GF-D8 (cell line): ENCODE results near the gene UBE2S.
A peak's percentile ranks its signal among the peaks of the same experiment; 100 is the strongest.

Experiments used
- DNase-seq: peaks from one replicate; lab custom pipeline; 2025; lab: John Stamatoyannopoulos, UW

The UBE2S gene

GRCh38 chr19:55383279-55384130 is 24.1 kb downstream of the UBE2S start:
- peak; percentile 23 for DNase-seq

- no peak for DNase-seq
Observed at GRCh38 chr19:55382522-55383054, 25.0 kb downstream of the UBE2S start.

DNA sequence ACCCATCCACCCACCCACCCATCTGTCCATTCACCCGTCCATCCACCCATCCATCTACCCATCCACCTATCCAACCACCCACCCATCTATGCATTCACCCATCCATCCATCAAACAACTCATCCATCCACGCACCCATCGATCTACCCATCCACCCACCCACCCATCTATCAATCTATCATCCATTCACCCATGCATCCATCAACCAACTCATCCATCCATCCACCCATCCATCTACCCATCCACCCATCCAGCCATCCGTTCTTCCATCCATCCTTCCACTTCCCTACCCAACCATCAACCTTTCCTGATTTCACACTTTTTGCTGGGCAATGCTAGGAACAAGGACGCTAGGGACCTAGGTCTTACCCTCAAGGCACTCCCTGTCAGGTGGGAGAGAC is 25.6 kb downstream of the UBE2S start:
- no peak for DNase-seq

- DNase-seq: no peak
Observed at GRCh38 chr19:55379174-55379573, 28.4 kb downstream of the UBE2S start.

DNA sequence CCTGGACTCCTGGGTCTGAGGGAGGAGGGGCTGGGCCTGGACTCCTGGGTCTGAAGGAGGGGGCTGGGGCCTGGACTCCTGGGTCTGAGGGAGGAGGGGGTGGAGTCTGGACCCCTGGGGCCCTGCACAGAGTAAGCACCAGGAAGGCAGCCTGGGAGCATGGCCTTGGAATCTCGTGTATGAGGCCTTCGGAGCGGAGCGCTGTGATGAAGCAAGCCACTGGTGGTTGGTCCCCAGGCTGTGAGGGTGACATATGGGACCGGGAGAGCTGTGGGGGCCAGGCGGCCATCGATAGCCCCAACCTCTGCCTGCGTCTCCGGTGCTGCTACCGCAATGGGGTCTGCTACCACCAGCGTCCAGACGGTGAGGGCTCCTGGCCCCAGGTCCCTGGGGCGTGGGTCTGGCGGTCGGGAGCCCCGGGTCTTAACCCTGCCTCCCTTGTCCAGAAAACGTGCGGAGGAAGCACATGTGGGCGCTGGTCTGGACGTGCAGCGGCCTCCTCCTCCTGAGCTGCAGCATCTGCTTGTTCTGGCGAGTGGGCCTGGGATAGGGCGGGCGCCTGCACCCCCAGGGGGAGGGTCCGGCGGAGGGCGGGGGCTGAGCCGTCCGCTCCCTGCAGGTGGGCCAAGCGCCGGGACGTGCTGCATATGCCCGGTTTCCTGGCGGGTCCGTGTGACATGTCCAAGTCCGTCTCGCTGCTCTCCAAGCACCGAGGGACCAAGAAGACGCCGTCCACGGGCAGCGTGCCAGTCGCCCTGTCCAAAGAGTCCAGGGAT is 30.0 kb downstream of the UBE2S start:
- no peak for DNase-seq

DNA sequence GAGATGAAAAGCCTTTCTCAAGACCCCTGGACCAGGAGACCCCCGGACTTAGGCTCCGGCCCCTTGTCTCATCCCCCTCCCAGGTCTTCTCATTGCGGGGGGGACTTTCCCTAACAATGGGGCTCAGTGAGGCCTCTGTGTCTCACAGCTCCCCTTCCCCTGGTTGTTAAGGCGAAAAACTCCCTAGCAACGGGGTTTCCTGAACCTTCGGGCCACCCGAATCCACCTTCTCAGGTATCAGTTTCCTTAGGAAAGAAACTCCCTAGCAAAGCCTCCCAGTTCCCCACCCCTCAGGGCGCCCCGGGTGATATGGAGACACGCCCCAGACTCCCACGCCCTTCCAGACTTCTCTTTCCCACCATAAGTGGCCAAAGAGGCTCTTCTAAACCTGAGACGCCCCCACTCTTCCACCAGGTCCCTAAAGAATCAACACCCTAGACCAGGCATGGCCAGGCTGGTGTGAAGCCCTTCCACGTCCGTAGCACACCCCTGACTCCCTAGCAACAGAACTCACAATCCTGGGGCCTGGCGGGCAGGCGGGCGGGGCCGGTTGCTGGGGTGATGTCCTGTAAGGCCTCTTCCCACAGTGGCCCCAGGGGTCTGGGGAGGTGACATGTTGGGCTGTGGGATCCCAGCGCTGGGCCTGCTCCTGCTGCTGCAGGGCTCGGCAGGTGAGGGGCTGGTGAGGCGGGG is 31.2 kb downstream of the UBE2S start, which contains the start of gene TMEM190:
Gene TMEM190 (plus strand): TSS at position 586 of the 693 bp plus-strand sequence. CDS start 28 bp downstream, at position 614.
- DNase-seq: no peak

DNA sequence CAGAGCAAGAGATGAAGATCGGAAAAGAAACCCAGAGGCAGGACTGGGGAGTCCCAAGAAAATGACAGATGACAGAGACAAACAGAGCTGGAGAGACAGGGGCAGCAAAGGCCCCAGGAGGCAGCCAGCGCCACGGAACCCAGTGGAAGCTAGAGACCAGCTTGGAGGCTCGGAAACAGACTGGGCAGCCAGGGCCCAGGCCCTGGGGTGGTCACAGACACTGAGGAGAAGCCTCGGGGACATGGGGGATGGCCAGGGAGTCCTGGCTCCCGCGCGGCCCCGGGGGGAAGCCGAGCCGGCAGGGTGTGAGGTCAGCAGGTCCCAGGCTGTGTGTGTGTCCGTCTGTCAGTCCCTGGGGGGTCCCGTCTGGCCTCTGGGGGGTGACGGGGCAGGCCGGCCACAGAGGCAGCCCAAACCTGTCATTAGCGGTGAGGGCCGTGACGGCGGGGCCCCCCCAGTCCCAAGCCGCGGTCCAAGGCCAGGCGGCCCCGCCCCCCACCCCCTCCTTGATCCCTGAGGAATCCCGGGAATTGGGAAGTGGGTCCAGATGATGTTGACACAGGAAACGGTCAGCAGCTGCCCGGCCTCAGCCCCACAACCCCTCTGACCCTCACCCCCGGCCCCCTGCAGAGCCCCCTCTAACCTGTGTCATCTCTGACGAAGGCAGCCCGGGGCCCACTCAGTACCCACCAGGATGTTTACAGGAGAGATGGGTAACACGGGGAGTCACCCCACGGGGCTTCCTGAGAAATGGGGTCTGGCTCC is 33.4 kb downstream of the UBE2S start:
- no peak for DNase-seq

- no peak for DNase-seq
Observed at GRCh38 chr19:55373306-55373992, 34.1 kb downstream of the UBE2S start.

DNA sequence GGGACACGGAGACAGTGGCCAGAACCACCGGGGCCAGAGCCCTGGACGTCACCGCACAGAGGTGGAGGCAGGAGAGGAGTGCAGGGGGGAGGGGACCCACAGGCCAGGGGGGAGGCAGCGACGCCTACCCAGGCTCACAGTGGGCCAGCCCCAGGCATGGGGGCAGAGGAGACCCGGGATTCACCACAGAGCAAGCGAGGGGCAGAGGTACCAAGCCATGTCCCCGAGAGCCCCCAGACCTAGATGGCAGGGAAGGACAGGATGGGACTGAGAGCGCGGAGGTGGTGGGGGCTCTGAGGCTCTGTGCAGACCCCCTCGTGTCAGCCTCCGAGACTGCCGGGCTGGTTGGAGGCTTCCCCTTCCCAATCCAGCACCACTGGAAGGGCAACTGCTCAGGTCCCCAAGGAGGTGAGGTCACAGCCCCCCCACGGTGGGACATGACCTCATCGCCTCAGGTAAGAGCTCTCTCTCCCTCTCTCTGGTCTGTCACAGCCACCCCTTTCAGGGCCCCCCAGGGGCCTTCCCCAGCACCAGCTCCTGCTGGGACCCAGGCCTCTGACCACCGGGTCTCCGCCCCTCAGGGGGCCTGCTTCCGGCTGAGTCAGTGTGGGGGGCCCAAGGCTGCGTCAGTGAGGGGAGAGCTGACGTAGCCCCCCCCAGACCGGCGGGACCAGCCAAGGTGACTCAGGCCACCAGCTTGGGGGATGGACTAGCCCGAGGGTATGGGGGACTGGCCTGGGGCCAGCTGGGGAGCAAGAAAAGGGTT is 35.1 kb downstream of the UBE2S start:
- DNase-seq: no peak

DNA sequence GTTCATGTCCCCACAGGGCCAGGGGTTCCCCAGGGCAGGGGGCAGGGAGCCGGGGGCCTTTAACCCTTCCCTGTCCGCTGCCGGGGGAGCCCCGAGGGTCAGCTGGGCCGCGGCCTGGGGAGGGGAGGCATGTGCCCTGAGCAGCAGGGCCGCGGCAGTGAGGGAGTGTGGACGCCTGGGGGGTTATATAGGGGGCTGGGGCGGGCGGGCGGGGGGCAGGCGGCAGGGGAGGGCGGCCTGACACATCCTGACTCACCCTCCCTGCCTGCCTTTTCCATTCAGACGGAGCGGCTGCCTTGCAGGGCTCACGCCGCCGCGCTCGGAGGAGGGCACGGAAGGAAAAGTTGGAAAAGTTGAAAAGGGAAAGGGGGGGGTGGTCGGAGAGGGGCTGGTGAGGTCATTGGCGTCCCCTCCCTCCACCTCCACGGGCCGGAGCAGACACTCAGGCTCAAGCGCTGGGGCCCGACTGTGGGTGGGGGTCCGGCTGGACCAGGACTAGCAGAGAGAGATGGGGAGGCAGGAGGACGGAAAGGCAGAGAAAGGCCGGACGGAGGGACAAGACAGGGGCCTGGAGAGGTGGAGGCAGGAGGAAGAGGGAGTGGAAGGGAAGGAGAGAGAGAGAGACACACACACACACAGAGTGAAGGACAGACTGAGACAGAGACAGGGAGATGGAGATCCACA is 37.1 kb downstream of the UBE2S start, which contains the start of gene IL11:
Gene IL11 (minus strand): TSS at position 159 of the 684 bp plus-strand sequence. CDS start 153 bp downstream, at position 6.
- no peak for DNase-seq

GRCh38 chr19:55369653-55370304 is 37.8 kb downstream of the UBE2S start:
- DNase-seq: no peak

- DNase-seq: no peak
Observed at GRCh38 chr19:55368701-55369563, 38.7 kb downstream of the UBE2S start.

DNA sequence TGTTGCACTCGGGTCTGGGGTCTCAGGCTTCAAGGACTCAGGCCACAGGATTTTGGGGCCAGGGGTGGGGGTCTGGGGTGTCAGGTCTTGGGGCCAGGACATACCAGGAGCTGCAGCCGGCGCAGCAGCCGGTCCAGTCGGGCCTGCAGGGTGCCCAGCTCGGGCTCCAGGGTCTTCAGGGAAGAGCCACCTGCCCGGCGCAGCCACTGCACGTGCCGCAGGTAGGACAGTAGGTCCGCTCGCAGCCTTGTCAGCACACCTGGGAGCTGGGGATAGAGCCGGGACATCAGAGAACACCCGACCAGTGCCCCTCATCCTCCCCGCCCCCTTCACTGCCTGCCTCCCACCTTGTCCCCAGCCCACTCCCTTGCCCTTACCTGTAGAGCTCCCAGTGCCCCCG is 39.5 kb downstream of the UBE2S start:
- DNase-seq: no peak

GRCh38 chr19:55366790-55367189 is 40.8 kb downstream of the UBE2S start:
- DNase-seq: no peak

GRCh38 chr19:55365964-55366363 is 41.6 kb downstream of the UBE2S start:
- DNase-seq: no peak

DNA sequence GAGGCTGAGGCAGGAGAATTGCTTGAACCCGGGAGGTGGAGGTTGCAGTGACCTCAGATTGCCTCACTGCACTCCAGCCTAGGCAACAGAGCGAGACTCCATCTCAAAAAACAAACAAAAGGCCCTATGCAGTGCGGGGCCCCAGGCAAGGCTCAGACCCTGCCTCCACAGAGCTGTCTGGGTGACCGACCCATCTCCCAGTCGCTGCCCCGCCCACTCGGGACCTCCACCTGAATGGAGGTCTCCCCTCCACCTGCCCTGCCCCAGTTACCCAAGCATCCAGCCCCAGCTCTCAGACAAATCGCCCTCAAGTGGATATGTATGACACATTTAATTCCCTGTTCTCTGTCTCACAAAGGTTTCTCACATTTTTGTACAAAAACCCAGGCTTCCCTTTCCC is 42.3 kb downstream of the UBE2S start:
- DNase-seq: no peak

- no peak for DNase-seq
Observed at GRCh38 chr19:55362990-55363716, 44.4 kb downstream of the UBE2S start, which contains the start of gene GARIN5B. Gene GARIN5B, minus strand, starts transcription at chr19:55363260. Its CDS starts 194 bp downstream, at chr19:55363066.
